HG02981 (cell line): ENCODE results near the gene BNIP5.

Experiments used
- ATAC-seq: cut with Tn5 transposase; IDR thresholded peaks from one replicate; pipeline ENCODE4 v1.9.1; 2021; ENCODE audit warnings: mild to moderate bottlenecking, moderate library complexity; ENCODE audit not compliant: unreplicated experiment

BNIP5 gene, protein sequence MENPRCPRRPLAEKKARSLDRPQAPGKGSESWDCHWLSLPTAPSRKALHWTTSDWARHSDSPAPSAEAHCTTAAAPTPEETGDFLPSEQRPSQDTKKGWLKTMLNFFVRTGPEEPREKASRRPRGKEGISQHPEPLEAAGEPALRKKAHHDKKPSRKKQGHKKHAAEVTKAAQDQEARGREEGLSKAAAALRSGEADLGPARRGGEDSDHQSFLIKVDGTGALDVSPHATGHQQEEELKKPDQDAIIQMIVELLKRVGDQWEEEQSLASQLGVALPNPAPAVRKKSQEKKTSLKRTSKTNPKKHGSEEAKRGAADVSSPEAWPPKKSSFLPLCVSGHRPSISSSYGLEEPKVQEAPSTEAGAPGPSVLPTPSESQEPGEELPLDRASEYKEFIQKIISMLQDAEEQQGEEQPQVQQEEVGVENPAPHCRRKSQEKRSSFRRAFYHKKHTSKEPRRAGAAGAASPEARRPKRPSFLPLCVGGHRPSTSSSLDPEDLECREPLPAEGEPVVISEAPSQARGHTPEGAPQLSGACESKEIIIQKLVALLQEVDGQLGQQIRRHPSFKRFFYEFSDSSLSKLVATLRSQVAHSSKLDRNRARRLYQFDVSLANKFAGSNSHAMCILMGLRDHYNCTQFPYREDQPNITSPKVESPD

DNA sequence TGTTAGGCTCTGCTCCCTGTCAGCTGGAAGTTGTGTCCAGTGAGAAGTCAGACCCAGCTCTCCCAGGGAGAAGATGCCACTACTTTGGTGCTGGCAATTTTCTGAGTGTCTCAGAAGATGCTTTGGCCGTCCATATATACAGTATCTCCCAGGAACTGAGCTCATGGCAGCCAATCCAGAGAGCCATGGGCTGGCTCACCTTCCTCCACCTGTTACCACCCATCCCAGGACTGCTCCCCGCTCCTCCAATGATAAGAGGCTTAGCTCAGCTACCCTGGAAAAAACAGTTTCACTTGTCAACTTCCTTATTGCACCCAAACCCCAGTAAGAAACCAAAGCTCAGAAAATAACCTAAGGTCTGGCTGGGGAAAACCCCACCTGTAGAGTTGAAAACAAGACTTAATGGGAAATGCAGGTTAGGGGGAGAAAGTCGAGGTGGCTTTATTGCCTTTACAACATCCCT lies at the start of gene BNIP5:
Gene BNIP5 (minus strand): TSS at position 110 of the 463 bp plus-strand sequence. CDS start 6,198 bp downstream, outside the sequence.
- no peak for ATAC-seq

DNA sequence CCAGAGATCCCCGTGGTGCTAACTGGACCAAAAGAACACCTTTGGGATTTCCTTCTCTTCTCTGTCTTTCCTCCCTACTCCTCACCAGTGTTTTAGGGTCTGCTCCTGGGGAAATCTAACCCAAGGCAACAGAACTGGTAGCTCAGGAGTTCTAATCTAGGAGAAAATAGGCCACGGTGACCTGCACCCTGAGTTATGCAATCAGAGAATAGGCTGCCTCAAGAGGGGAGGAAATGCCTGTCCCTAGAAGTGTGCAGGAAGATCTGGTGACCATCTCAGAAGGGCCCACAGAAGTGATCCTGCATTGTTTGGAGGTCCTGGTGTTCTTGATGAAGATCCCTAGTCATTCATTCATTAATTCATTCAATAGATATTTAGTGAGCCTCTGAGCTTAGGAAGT lies 47.4 kb upstream of the BNIP5 start:
- ATAC-seq = no peak

DNA sequence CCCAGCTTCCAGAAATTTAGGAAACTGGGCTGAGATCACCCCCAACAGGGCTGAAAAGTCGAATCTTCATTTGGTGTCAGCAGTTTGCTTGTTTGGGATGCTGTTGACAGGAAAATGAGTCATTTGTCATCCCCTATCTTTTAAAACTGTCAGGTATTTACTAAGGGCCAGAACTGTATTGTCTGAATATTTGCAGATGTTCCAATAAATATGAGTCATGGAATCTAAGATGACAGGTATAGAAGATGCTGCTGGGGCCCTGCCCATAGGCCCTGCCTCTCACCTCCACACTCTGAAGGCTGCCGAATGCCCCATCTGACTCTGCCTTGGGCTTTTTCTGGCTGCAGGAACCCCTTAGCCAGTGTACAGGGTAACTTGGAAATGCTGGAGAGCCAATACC lies 46.9 kb upstream of the BNIP5 start:
- no peak for ATAC-seq

DNA sequence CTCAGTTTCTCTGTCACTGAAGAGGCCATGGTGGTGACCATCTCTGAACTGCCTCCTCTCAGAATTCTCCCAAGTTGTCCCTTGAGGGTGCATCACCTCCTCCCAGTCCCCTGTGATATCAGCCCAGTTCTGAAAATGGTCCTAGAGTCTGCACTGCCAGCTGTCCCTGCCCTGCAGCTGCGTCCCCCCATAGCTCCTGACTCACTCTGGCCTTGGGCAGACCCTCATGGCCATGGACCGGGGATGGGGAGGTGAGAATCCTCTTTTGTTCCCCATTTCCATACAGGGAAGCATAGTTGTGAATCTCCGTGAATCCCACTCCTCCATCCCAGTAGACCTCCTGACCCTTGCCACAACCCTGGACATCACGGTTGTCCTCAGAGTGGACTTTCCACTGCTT lies 46.3 kb upstream of the BNIP5 start:
- ATAC-seq = no peak

DNA sequence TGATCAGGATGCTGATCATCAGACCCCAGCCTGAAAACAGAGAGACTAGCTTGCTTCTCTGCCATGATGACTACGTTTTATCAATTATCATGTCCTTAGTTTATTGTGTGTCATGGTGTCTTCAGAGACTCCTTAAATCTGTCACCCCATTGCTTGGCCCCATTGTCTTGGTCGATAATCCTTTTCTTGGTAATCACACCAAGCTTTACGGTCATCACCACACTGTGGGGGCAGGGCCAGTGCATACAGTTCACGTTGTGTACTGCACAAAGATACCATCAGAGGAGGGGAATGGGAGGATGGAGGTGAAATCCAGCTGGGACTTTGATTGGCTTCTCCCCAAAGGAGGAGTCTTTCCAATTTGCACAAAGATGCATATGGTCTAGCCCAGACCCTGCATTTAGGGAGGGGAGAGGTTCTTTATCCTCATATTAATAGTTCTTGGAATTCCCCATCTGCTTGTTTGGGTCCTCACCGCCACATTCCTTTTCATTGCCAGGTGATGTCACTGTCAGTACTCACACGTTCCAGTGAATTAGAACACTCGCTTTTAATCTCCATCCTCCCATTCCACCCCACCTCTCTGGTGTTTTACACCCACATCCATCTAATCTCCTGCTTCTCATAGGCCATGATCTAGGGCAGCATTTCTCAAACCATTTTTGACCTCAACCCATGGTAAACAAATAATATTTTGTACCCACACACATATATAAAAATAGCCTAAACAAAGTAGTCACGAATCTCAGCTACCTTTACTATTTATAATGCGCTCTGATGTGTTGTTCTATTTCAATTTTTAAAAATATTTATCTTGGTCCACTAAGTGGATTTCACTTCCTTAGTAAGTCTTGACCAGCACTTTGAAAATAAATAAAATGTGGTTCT lies 45.1 kb upstream of the BNIP5 start:
- ATAC-seq = no peak

DNA sequence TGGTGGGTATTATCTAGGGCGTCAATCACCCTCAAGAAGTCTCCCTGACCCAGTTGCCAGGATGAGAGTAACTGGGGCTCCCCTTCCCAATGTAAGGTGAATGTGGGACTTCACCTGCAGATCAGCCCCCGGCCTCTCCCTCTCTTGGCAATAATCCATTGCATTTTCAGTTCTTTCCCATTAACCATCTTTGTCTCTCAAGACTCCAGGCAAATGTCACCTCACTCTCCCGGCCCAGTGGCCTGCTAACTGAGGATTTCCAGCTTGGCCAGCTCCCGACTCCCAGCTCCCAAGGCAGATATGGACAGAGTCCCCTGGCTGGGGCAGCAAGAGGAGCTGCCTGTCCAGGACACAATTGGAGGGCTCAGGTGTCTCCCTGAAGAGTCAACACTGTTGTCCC lies 43.5 kb upstream of the BNIP5 start:
- no peak for ATAC-seq

DNA sequence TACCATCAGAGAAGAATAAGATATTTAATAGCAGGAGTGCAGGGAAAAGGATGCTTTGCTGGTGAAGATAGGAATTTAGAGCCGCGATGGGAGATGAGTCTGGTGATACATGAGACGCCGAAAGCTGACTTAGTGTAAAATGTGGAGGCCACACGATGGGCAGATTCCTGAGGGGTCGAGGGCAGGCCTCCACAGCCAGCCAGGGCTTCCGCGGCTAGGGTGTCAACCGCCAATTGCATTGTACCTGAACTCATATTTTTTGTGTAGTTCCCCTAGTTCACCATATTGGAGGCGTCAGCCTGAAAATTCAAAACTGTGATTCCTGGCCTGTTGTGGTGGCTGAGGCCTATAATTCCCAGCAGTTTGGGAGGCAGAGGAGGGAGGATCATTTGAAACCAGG lies 42.2 kb upstream of the BNIP5 start:
- no peak for ATAC-seq

DNA sequence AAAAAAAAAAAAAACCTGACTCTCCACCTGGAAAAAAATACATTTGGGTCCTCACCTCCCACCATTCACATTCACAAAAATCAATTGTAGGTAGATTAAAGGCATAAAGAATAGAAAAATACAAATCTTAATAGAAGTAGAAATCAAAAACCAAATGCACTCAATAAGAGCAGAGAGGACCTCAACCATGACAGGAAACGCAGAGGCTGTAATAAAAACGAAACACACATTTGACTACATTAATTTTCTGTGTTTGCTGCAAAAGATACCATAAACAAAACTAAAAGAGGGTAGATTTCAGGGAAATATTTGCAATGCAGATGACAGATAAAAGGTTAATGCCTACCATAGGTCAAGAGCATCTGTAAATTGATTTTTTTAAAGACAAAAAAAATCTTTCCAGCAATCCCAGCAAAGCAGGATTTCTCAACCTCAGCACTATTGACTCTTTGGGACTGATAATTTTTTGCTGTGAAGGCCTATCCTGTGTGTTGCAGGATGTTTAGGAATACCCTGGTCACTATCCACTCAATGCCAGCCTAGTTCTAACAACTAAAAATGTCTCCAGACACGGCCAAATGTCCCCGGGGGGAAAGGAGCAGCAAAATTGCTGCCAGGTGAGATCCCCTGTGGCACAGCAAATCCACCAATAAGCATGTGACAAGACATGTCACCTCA lies 41.7 kb upstream of the BNIP5 start:
- no peak for ATAC-seq

DNA sequence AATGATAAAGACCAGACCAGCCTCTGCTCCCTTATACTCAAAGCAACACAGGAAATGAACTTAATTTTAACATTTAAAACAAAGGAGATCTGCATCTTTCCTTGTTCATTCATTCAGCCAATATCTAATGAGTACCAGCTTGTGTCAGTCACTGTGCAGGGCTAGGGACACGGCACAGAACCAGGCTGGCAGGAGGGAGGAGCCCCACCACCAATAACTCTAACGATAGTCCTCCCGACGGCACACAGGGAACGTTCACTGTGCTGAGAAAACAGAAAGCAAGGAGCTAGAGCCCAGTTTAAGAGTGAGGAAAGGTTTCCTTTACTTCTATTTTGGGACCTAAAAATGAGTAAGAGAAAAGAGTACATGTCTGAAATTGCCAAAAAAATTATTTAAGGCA lies 40.9 kb upstream of the BNIP5 start:
- ATAC-seq = no peak

DNA sequence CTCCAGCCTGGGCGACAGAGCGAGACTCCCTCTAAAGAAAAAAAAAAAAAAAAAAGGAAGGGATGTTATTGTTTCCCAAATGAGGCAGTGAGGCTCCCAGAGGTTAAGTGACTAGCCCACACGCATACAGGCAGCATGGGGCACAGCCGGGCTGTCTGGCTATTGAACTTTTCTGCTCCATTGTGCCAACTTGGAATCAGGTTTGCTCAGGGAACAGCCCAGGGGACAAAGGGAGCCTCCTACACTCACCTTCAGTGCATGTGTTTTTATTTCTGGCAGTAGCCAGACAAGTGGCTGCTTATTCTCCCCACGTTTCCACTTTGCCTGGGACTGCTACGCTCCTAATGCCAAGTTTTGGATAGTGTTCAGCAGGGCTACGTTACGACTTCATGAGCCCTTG lies 40.1 kb upstream of the BNIP5 start:
- no peak for ATAC-seq

DNA sequence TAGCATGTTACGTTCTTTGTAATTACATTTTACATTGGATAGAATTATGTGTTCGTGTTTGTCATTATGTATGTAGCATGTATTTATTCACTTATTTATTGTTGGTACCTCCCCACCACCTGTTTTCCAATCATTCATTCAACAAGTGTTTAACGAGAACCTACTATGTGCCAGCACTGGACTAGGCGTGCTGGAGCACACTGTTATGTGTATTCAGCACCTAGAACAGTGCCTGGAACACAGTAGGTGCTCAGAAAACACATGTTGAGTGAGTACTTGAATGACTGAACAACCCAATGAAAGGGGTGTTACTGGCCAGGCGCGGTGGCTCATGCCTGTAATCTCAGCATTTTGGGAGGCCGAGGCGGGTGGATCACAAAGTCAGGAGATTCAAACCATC lies 39.5 kb upstream of the BNIP5 start:
- no peak for ATAC-seq

DNA sequence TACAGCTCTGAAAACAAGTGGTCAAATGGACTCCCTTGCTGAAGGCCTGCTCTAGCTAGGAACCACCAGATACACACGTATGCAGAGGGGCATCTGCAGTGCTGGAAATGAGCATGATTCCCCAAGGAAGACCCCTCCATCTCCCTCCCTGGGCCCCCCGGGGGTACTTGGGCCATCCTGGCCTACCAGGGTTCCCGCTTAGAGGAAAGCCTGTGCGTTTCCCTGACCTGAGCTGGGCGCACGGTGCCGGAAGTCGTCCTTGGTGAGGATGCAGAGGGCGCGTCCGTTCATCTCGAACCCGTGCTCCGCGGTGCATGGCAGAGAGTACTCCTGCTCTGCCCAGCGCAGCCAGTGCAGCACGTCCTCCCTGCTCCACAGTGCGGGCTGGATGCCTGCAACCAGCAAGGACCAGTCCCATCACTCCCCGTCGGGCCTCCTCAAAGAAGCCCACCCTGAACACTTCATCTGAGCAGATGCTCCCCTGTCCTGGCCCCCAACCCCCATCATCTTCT lies 39.0 kb upstream of the BNIP5 start:
- no peak for ATAC-seq

DNA sequence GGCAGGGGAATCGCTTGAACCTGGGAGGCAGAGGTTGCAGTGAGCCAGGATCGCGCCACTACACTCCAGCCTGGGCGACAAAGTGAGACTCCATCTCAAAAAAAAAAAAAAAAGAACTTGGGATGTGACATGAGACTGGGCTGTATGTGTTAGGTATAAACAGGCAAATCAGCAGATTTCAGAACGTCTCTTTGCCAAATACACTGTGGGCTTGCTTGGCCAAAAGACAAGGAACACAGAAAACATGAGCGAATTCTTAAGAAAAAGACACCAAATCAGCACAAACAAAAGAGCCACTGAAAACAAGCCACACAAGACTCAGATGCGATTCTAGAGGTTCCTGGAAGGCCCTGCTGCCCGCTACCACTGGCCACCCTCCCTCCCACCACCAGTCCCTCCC lies 38.3 kb upstream of the BNIP5 start:
- no peak for ATAC-seq

DNA sequence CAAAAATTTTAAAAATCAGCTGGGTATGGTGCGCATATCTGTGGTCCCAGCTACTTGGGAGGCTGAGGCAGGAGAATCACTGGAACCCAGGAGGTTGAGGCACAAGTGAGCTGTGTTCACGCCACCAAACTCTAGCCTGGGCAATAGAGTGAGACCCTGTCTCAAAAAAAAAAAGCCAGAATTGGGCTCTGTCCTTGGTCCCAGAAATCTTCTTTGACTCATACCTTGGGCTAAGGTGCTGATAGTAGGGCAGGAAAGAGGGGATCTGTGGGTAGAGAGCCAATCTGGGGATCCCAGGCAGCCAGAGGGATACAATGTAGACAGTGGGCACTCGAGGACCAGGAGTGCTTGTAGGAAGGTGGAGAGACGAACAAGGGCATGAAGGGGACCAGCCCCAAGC lies 37.5 kb upstream of the BNIP5 start:
- ATAC-seq = no peak

DNA sequence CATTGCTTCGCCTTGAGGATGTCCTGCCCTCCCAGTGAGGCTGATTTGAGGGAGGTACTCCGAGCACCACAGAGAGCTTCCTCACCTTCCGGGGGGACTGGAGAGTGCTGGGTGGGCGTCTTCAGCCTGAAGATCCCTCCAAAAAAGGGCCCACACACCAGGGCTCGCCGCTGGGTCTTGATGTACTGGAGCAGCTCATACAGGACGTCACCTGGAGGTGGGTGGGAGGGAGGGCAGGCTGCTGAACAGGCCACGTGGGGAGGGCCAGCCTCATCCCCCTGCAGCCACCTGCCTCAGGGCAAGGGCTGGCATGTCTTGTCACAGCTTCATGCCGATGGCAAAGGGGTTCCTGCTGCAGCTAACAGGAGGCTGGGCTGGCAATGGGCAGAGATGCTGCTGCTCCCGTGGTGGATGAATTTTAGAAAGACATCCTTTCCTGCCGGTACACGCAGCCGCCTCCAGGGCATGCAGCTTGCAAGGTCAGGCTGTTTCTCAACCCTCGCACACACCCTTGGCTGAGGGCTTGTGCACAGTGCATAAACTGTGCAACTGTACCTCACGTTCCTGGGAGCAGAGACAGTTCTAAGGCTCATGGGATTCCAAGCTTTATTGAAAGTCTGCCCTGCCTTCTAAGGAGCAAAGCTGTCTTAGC lies 36.8 kb upstream of the BNIP5 start:
- no peak for ATAC-seq

DNA sequence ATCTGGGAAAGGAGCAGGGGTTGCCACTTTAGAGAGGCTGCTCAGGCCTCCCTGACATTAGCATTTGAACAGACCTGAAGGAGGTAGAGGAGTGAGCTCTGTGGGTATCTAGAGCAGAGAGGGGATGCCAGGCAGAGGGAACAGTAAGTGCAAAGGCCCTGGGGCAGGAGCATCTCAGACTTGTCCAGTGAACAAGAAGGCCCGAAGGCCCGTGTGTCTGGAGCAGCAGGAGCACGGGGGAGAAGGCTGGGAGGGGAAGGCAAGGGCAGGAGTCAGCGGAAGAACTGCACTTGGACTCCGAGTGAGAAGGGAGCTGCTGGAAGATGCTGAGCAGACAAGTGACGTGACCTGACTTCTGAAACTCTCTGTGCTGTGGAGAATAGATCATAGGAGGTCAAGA lies 35.4 kb upstream of the BNIP5 start:
- ATAC-seq = no peak

DNA sequence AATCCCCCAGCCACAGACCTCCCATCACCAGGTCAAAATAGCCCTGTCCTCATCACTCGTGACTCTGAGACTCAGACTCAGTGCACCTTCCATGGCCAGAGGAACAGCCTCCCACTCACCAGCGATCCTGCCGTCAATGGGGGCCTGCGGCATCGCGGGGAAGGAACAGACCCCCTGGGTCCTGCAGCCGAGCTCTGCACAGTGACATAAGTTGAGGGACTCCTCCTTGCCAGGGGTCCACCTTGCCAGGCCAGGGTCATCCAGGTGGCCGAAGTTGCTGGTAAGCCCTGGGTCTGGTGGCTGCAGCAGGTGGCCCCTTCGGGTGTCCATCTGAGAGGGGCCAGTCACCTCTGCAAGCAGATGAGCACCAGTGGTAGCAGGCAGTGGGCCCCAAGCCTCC lies 34.5 kb upstream of the BNIP5 start:
- no peak for ATAC-seq

DNA sequence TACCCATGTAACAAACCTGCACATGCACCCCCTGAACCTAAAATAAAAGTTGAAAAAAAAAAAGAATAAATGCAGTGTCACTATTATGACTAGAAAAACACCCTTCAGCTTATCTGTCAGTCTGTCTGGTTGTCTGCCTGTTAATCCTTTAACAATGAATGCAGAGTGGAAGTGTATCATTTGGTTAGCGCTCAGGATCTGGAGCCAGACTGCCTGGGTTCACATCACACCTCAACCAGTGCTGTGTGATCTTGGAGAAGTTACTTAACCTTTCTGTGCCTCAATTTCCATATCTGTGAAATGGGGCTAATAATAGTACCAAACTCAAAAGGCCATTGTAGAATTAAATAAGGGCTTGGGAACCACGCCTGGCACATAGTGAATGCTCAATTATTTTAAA lies 34.0 kb upstream of the BNIP5 start:
- no peak for ATAC-seq

DNA sequence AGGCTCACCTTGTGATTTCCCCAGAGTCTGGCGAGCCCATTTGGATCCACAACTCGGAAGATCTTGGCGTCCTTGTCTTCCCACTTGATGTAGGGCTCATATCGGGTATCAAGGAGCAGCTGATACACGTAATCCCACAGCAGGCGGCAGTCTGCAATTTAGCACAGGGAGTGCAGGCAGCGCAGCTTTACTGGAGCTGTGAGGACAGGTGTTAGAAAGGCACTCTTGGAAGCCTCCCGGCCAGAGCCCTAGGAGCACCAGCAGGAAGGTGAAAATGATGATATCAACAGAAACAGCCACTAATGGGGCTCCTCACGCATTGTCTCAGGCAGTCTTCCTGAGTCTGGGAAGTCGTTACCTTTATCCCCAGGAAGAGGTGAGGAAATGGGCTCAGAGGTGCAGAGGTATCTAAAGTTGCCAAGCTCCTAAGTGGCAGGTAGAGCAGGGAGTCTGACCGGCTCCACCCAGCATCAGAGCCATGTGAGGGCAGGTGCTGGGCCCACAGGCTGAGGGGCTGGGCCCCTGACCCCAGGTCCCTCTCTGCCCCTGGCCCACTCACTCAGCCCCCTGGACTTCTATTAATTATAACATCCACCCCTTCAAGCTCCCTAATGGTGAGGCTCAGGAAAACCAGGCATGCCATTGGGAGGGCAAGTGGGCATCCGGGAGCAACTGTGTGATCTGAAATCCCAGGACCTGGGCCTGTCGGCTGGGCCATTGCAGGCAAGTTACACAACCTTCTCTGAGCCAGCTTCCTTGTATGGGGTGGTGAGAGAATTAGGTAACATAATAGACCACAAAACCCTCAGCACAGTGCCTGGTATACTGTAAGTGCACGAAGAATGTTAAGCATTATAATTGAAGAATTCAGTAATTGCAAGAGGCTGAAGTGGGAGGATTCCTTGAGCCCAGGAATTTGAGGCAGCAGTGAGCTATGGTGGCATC lies 32.5 kb upstream of the BNIP5 start:
- no peak for ATAC-seq
